Fibroblast of pulmonary artery (primary cell): ENCODE results near the gene CAMTA1.

Experiments
- DNase-seq: peaks from one replicate; pipeline ENCODE4 v3.0.0-alpha.2; 2010; ENCODE audit warnings: low read depth
- H3K4me3 ChIP-seq: replicated peaks from 2 replicates; pipeline ENCODE4 v1.5.1; 2011; ENCODE audit warnings: low read depth, mild to moderate bottlenecking, control low read depth, low read length, moderate library complexity
- TF ChIP-seq, protein P1 (sequence below): IDR thresholded peaks from 2 replicates; pipeline ENCODE4 v1.5.1; 2011; ENCODE audit warnings: mild to moderate bottlenecking, control low read depth, low read length, inconsistent platforms; ENCODE audit errors: missing control alignments

Gene CAMTA1

DNA sequence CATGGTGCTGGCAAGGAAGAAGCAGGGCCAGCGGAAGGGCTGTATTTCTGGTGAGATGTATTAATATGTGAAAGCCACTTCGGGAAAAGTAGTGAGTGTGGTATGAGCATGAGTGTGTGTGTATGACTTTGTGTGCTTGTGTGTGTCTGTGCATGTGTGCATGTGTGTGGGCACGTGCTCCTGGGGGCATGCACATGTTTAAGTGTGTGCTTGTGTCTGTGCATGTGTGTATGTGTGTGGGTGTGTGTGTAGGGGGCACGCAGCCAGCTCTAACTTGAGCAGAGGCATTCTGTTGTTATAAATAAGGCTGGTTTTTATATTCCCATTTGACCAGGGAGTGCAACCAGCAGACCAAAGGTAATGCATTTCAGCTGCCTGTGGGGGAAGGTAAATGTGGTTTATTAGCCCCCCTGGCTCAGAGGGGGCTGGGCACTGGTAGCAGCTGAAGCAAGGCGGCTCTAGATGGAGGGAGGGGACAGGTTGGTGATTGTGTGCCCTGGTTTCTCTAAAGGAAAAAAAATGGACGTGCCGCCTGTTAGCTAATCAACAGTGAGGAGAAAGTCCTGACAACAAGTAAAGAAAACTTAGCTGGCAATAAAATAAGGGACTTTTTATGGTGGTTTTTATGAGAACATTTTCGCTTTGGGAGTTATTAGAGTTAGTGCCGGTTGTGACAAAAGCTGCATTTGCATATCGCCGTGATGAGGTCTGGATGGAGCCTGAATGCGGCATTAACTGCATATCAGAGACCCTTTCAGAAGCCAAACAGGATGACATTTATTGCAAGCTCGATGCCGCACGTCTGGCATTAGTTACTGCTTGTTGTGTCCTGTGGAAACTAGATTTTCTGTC is 180.1 kb downstream of the CAMTA1 start:
- H3K4me3 ChIP-seq = no peak overlapping the region
- DNase-seq = no peak
- TF ChIP-seq, protein P1, sequence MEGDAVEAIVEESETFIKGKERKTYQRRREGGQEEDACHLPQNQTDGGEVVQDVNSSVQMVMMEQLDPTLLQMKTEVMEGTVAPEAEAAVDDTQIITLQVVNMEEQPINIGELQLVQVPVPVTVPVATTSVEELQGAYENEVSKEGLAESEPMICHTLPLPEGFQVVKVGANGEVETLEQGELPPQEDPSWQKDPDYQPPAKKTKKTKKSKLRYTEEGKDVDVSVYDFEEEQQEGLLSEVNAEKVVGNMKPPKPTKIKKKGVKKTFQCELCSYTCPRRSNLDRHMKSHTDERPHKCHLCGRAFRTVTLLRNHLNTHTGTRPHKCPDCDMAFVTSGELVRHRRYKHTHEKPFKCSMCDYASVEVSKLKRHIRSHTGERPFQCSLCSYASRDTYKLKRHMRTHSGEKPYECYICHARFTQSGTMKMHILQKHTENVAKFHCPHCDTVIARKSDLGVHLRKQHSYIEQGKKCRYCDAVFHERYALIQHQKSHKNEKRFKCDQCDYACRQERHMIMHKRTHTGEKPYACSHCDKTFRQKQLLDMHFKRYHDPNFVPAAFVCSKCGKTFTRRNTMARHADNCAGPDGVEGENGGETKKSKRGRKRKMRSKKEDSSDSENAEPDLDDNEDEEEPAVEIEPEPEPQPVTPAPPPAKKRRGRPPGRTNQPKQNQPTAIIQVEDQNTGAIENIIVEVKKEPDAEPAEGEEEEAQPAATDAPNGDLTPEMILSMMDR = no peak

DNA sequence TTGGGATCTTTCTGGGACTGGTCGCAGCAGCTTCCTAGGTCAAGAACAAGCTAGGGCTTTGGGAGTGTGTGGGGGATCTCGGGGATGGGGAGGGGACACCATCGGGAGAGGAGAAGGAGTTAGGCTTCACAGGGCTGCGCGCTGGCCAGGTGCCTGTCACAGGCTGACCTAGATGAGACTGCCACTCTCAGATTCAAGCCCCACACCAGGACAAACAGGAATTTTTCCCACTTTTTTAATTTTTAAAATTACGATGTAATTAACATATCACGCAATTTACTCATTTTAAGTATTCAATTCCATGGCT is 180.6 kb downstream of the CAMTA1 start:
- TF ChIP-seq, protein P1 = no peak
- no peak overlapping the region for H3K4me3 ChIP-seq
- DNase-seq = no peak

DNA sequence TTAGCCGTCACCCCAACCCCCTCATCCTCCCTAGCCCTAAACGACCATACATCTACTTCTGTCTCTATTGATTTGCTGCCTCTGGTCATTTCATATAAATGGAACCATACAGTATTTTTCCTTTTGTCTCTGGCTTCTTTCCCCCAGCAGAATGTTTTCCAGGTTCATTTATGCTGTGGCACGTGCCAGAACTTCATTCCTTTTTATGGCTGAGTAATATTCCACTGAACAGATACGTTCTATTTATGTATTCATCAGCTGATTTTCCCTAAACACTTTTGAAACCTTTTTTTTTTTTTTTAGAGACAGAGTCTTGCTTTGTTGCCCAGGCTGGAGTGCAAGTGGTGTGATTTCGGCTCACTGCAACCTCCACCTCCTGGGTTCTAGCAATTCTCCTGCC is 181.1 kb downstream of the CAMTA1 start:
- TF ChIP-seq, protein P1 = no peak
- no peak overlapping the region for H3K4me3 ChIP-seq
- DNase-seq = no peak

DNA sequence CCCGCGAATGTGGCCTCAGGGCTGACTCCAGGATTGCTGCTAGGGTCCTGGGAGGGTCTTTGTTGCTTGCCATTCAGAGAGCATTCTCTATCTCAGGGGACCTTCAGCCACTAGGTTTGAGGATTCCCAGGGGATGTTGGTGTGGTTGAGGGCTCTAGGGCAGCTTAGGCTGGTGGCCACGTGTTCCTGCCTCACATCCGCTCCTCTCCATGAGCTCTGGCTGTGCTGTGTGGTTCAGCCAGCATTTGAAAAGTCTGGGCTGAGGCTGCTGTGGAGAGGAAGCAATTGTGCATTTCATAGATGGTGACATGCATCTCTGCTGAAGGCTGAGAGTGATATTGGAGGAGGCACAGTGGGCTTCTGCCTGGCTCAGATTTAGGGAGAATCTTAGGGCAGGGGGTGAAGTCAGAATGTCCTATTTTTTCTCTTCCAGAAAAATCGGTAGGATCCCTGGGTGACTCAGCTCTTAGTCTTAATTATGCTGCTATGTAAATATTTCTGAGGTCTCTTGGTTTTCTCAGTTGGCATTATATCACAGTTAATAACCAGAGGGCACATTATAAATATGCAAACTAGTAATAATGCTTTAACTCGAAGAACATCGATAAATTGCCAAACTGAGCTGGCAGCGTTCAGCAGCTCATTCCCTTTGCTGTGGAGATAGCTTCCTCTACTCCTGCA is 182.3 kb downstream of the CAMTA1 start:
- TF ChIP-seq, protein P1 = no peak
- no peak for DNase-seq
- no peak overlapping the region for H3K4me3 ChIP-seq

DNA sequence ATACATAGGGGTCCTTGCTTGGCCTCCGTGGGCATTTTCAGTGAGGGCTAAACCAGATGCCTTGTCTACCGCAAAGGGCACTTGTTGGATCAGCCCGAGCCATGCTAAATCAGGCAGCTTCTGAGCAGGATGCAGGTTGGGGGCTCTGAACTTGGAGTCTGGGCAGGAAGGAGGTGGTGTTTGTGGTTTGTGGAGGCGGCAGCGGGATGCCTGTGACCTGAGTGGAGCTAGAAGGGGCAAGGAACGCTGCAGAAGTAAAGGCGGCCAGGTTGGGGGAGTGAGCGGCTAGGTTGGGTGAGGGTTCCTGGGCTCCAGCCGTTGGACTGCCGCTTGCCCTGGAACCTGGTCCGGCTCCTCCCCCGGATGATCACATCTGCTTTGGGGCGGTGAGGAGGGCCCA is 183.9 kb downstream of the CAMTA1 start:
- no peak for DNase-seq
- H3K4me3 ChIP-seq = no peak overlapping the region
- TF ChIP-seq, protein P1 = no peak

DNA sequence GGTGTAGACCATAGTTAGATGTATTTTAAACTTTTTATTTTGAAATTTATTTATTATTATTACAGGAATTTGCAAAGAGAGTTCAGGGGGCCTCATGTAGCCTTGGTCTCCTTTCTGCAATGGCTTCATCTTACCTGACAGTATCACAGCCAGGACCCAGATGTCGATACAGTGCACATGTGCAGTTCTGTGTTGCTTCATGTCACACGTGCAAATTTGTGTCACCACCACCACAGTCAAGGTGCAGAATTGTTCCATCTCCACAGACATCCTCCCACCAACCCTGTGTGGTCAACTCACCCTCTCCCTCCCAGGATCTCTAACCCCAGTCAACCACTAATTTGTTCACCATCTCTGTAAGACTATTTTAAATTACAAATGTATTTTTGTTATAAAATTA is 184.5 kb downstream of the CAMTA1 start:
- TF ChIP-seq, protein P1 = no peak
- no peak overlapping the region for H3K4me3 ChIP-seq
- no peak for DNase-seq
